GM12878 (cell line): ENCODE data around the gene RNPS1. TPM values are rescaled to one million over a fixed set of nuclear protein-coding genes. Genes with fewer than 3 reads are reported as not detected.

ENCODE experiments used
- ATAC-seq: fragments of 200-7000 bp; cut with Tn5 transposase; 3 replicates; pipeline ENCODE4 v1.9.1; 2020; ENCODE audit warnings: mild to moderate bottlenecking, moderate library complexity
- BruUV-seq: library from RNA; stranded (reverse); fragments of 400-500 nt; replicated peaks from 2 replicates; lab custom pipeline; 2021; lab: Mats Ljungman, UMichigan
- CTCF ChIA-PET: fragments of 300-600 bp; sonication (Branson Sonifier 250); formaldehyde crosslinking; extraction: SDS; loops from one replicate; lab custom pipeline; 2021; ENCODE audit warnings: inconsistent platforms; lab: Yijun Ruan, JAX
- POLR2A ChIA-PET: fragments of 350-600 bp; formaldehyde crosslinking; extraction: SDS; loops from one replicate; lab custom pipeline; 2021; ENCODE audit warnings: inconsistent platforms; lab: Charles Lee
- RAD21 ChIA-PET: fragments of 300-600 bp; sonication (Branson Sonifier 250); formaldehyde crosslinking; loops from one replicate; lab custom pipeline; 2023; ENCODE audit warnings: antibody characterized with exemption; ENCODE audit not compliant: unreplicated experiment; lab: Charles Lee
- SMC1A ChIA-PET: fragments of 300-600 bp; sonication (Branson Sonifier 250); formaldehyde crosslinking; loops from one replicate; lab custom pipeline; 2023; ENCODE audit not compliant: unreplicated experiment, uncharacterized antibody; lab: Charles Lee
- DNase-seq: peaks from one replicate; pipeline ENCODE4 v3.0.0-alpha.2; 2011; ENCODE audit warnings: low read depth, low spot score
- FAIRE-seq: peaks from 3 replicates; lab custom pipeline; 2011; peaks lifted over from hg19 to GRCh38; lab: Jason Lieb, UNC
- H2AFZ ChIP-seq: 2 replicates; pipeline ENCODE4 v1.6.0; 2011; ENCODE audit warnings: low read depth, low read length, control low read depth; ENCODE audit not compliant: control insufficient read depth
- H3K27ac ChIP-seq: 2 replicates; pipeline ENCODE4 v1.5.1; 2011; ENCODE audit warnings: control low read depth; ENCODE audit not compliant: control insufficient read depth, insufficient read depth
- H3K27me3 ChIP-seq, 2 experiments: replicated peaks in 1 of 2; 2 replicates each; pipeline versions ENCODE4 v1.6.0 to v1.6.1; 2011; ENCODE audit warnings: low read length in 1 of 2; ENCODE audit not compliant: control insufficient read depth in 2 of 2, insufficient read depth in 2 of 2
- H3K36me3 ChIP-seq, 2 experiments: 2 replicates each; pipeline ENCODE4 v1.5.1; 2011; ENCODE audit warnings: low read length in 1 of 2; ENCODE audit not compliant: control insufficient read depth in 2 of 2, insufficient read depth in 2 of 2
- H3K4me1 ChIP-seq: 2 replicates; pipeline ENCODE4 v1.6.1; 2011; ENCODE audit warnings: mild to moderate bottlenecking, low read length, moderate library complexity, mixed read lengths; ENCODE audit not compliant: control insufficient read depth, insufficient read depth
- H3K4me2 ChIP-seq: 2 replicates; pipeline ENCODE4 v1.6.0; 2011; ENCODE audit warnings: control low read depth; ENCODE audit not compliant: control insufficient read depth, insufficient read depth
- H3K4me3 ChIP-seq: fragments of 200-600 bp; sonication (generic); 2 replicates; pipeline ENCODE4 v1.5.1; 2016
- H3K79me2 ChIP-seq: 2 replicates; pipeline ENCODE4 v1.6.0; 2011; ENCODE audit warnings: low read length; ENCODE audit not compliant: control insufficient read depth, insufficient read depth
- H3K9ac ChIP-seq: 2 replicates; pipeline ENCODE4 v1.8.0; 2011; ENCODE audit warnings: low read length, control low read depth, mixed read lengths; ENCODE audit not compliant: control insufficient read depth, insufficient read depth
- H3K9me3 ChIP-seq: replicated peaks from 3 replicates; pipeline ENCODE4 v1.5.1; 2011; ENCODE audit warnings: mild to moderate bottlenecking, low read length; ENCODE audit not compliant: control insufficient read depth, insufficient read depth
- H4K20me1 ChIP-seq: 2 replicates; pipeline ENCODE4 v1.6.0; 2011; ENCODE audit not compliant: control insufficient read depth, insufficient read depth
- ESRRA ChIP-seq: IDR thresholded peaks from 2 replicates; pipeline ENCODE4 v1.6.1; 2012; ENCODE audit warnings: mild to moderate bottlenecking, low read length, improper control_type of control experiment
- IRF4 ChIP-seq: IDR thresholded peaks from 2 replicates; pipeline ENCODE4 v1.6.1; 2011; ENCODE audit warnings: low read depth, low read length
- JUNB ChIP-seq: IDR thresholded peaks from 2 replicates; pipeline ENCODE4 v1.6.1; 2016; ENCODE audit warnings: antibody characterized with exemption, mild to moderate bottlenecking
- MEF2B ChIP-seq: fragments of 450-650 bp; IDR thresholded peaks from 2 replicates; pipeline ENCODE4 v1.6.1; 2018; ENCODE audit warnings: mild to moderate bottlenecking, moderate library complexity; ENCODE audit not compliant: partially characterized antibody, poor library complexity, severe bottlenecking
- NFYA ChIP-seq: IDR thresholded peaks from 2 replicates; pipeline ENCODE4 v1.6.1; 2011; ENCODE audit warnings: low read depth, mild to moderate bottlenecking, low read length, improper control_type of control experiment, borderline replicate concordance
- REST ChIP-seq: IDR thresholded peaks from 2 replicates; pipeline ENCODE4 v1.6.1; 2012; ENCODE audit warnings: mild to moderate bottlenecking, low read depth, low read length
- SIX5 ChIP-seq: IDR thresholded peaks from 2 replicates; pipeline ENCODE4 v1.6.1; 2011; ENCODE audit warnings: mild to moderate bottlenecking, low read depth, low read length, moderate library complexity; ENCODE audit not compliant: severe bottlenecking
- STAT1 ChIP-seq: fragments of 450-650 bp; conservative IDR thresholded peaks from 2 replicates; pipeline ENCODE4 v1.6.1; 2014; ENCODE audit warnings: antibody characterized with exemption, mild to moderate bottlenecking
- SUZ12 ChIP-seq: fragments of 200-600 bp; sonication (generic); IDR thresholded peaks from one replicate; pipeline ENCODE4 v1.6.1; 2018; ENCODE audit warnings: antibody characterized with exemption, mild to moderate bottlenecking; ENCODE audit not compliant: unreplicated experiment
- ZNF384 ChIP-seq: IDR thresholded peaks from 2 replicates; pipeline ENCODE4 v1.6.1; 2012; ENCODE audit warnings: low read depth, mild to moderate bottlenecking, low read length, improper control_type of control experiment, borderline replicate concordance
- WGBS: methylation state at CpG from one replicate; pipeline ENCODE4 v1.1.6; 2016; ENCODE audit warnings: low lambda C conversion rate; ENCODE audit not compliant: insufficient replicate concordance, insufficient coverage; ENCODE audit errors: missing lambda C conversion rate; 5-methylcytosine and 5-hydroxymethylcytosine counted together
- in situ Hi-C: fragments of 300-500 bp; cut with MboI; formaldehyde crosslinking; loops from 9 replicates; pipeline ENCODE4 v1.14.3; 2018; ENCODE audit warnings: mixed read lengths
- intact Hi-C: fragments of 100-400 bp; cut with micrococcal nuclease; formaldehyde crosslinking; loops from one replicate; pipeline ENCODE4 v1.14.2; 2022; ENCODE audit not compliant: unreplicated experiment
- polyA plus RNA-seq, 11 experiments: library from polyadenylated mRNA; depleted of rRNA in 4 of 11; unstranded in 6 of 11; stranded (reverse) in 5 of 11; fragments of >200 nt; fragmentation: Nextera tagmentation in 4 of 11; fragmentation: Illumina TruSeq in 1 of 11; extraction: Ambion mirVana in 4 of 11; extraction: Trizol in 1 of 11; gene quantifications; 1 replicate in 1 of 11; 2 replicates in 10 of 11; pipeline versions ENCODE4 v1.2.1 to v1.2.3, GENCODE V29; 2011 to 2016; ENCODE audit warnings: inconsistent platforms in 2 of 11, missing spikeins in 2 of 11, low read depth in 1 of 11
- total RNA-seq, 4 experiments: library from RNA; depleted of rRNA in 3 of 4; stranded (reverse); fragments of >200 nt in 3 of 4; fragmentation: Illumina TruSeq in 1 of 4; extraction: Trizol in 1 of 4; gene quantifications; 2 replicates each; pipeline versions ENCODE4 v1.2.1 to v1.2.3, GENCODE V29; 2013 to 2021

RNPS1 gene
- total and polyA plus RNA-seq, 10 of the 15 experiments (the other 5 are each of a cell fraction or from before 2014, with no cell fraction given), result 38.2 to 359 (median 188) TPM

DNA sequence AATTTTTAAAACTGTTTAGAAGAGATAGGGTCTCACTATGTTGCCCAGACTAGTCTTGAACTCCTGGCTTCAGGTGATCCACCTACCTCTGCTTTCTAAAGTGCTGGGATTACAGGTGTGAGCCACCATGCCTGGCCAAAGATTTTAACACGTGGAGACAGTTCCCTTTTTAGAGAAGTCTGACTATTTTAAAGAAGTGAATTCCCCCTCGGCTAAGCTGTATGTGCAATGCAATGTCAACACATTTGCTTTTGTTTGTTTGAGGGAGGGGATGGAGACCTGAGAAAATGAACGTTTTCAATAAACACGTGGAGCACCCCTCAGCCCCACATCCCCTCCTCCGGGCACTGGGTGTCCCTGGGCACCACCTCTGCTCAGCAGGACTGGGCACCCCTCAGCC is 14.3 kb upstream of the RNPS1 start:
- POLR2A ChIA-PET, result no interaction called here
- FAIRE-seq (no peak), ATAC-seq (no peak), DNase-seq (no peak)
- RAD21 ChIA-PET, result no interaction called here
- H3K4me2 ChIP-seq, result no peak overlapping the region
- no peak overlapping the region for H3K27ac ChIP-seq
- CTCF ChIA-PET, result no interaction called here
- TF ChIP-seq ESRRA (no peak), SIX5 (no peak), NFYA (no peak), JUNB (no peak), IRF4 (no peak), MEF2B (no peak), ZNF384 (no peak), STAT1 (no peak)
- no peaks in the 10 kb centered on the region for H3K27me3 ChIP-seq
- no peak overlapping the region for H3K4me3 ChIP-seq
- H3K9me3 ChIP-seq, result no peaks in the 10 kb centered on the region
- 41% methylated on average over 5 of the region's 5 CpGs for WGBS
- no peak overlapping the region for H2AFZ ChIP-seq
- no peaks in the 10 kb centered on the region for H3K79me2 ChIP-seq
- intact Hi-C loops (no loop called here), in situ Hi-C loops (no loop called here)
- no peaks in the 10 kb centered on the region for H3K36me3 ChIP-seq
- no TSS peak for BruUV-seq
- no peak overlapping the region for H3K9ac ChIP-seq
- no peaks in the 10 kb centered on the region for H3K4me1 ChIP-seq
- no peaks in the 10 kb centered on the region for H4K20me1 ChIP-seq
- SMC1A ChIA-PET, result no interaction called here

DNA sequence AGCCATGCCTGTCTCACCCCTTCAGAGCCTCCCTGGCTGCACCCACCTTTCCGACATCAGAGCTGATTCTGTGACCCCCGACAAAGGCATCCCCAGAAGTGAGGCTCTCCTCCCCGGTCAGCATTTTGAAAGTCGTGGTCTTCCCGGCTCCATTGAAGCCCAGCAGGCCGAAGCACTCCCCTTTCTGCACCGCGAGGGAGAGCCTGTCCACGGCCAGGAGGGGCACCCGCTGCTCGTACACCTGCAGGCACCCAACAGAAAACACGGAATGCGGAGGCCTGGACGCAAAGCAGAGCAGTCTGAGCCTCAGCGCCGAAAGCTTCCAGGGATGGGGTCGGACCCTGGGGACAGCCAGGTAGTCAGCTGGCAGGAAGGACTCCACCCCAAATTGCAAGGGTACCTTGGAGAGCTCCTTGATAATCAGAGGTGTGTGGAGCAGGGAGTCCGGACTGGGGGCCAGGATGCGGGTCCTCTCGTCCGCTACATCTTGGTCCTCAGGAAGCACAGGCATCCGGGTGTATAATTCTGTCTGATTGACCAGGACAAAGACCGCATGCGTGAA is 13.1 kb upstream of the RNPS1 start:
- CTCF ChIA-PET, result interaction anchor here (0.6 kb wide), 1 partner anchor 89 kb away, joined by 3 read pairs; no protein-coding TSS in a partner anchor

More for the DNA sequence above, 13.1 kb upstream of the RNPS1 start:
- ATAC-seq (no peak), DNase-seq (no peak), FAIRE-seq (no peak)
- no peaks in the 10 kb centered on the region for H3K36me3 ChIP-seq
- in situ Hi-C loops, result no loop called here
- H4K20me1 ChIP-seq, result no peaks in the 10 kb centered on the region
- H3K9me3 ChIP-seq, result no peaks in the 10 kb centered on the region
- no TSS peak for BruUV-seq
- RAD21 ChIA-PET, result no interaction called here
- no peak overlapping the region for H3K27ac ChIP-seq
- intact Hi-C loops, result no loop called here
- no peak overlapping the region for H3K4me2 ChIP-seq
- no peak overlapping the region for H3K9ac ChIP-seq
- no peak overlapping the region for H2AFZ ChIP-seq
- 74% methylated on average over 24 of the region's 24 CpGs for WGBS
- SMC1A ChIA-PET, result no interaction called here
- H3K79me2 ChIP-seq, result no peaks in the 10 kb centered on the region
- H3K4me1 ChIP-seq, result no peaks in the 10 kb centered on the region
- peak; percentile 58; the same call in 1 of the 2 replicates for TF ChIP-seq REST
- no peak for TF ChIP-seq SUZ12
- no peak overlapping the region for H3K4me3 ChIP-seq
- POLR2A ChIA-PET, result interaction anchor here (1.1 kb wide), 1 partner anchor 11 kb away, joined by 3 read pairs; no protein-coding TSS in a partner anchor
- H3K27me3 ChIP-seq, result no peaks in the 10 kb centered on the region
